GM18505 (cell line): ENCODE data around the gene SURF2.
A peak's percentile ranks its signal among the peaks of the same experiment; 100 is the strongest.
"Not testable (repeated sequence)": the region's sequence is repeated elsewhere in the genome, so short reads cannot be mapped to it uniquely, and the experiment has no call there.

Source experiments
- ATAC-seq: cut with Tn5 transposase; IDR thresholded peaks from one replicate; pipeline ENCODE4 v1.9.1; 2021; ENCODE audit not compliant: unreplicated experiment
- POLR2A ChIP-seq: IDR thresholded peaks from 4 replicates; pipeline ENCODE4 v1.6.1; 2011; ENCODE audit warnings: borderline replicate concordance; ENCODE audit not compliant: insufficient read depth, insufficient read length; ENCODE audit errors: extremely low read depth

The SURF2 gene

DNA sequence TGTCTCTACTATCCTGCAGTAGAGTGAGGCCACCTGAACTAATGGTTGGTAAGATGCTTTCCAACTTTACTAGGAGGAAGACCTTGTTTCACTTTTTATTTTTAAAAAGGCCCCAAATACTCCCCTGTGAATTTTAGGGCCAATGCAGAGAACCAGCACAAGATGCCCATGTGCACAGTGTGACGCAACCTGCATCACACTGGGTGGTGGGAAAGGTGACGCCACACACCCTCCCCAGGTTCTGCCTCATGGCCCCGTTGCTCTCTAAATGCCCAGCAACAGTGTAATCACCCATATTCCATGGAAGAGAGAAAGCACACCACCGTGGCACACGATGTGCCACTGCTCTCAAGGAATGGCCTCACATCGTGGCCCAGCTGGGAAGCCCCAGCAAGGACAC is 13.1 kb downstream of the SURF2 start:
- no peak for ATAC-seq
- TF ChIP-seq POLR2A: no peak

DNA sequence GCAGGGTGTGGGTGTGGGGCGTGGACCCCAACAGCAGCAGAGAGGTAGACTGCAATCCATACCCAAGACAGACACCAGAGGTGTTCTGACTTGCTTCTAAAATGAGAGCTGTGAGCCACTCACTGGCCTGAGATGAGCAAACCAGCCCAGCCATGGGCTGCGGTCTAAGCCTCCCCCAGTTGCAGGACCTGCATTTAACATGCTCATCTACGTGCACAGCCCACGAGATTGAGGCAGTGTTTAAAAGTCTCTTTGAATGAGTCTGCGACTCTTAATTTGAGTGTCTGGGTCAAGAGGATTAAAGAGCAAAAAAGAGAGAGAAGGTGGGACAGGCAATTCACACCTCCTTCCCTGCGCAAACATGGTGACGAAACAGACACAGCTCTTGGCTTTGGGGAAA is 13.6 kb downstream of the SURF2 start:
- no peak for TF ChIP-seq POLR2A
- no peak for ATAC-seq

DNA sequence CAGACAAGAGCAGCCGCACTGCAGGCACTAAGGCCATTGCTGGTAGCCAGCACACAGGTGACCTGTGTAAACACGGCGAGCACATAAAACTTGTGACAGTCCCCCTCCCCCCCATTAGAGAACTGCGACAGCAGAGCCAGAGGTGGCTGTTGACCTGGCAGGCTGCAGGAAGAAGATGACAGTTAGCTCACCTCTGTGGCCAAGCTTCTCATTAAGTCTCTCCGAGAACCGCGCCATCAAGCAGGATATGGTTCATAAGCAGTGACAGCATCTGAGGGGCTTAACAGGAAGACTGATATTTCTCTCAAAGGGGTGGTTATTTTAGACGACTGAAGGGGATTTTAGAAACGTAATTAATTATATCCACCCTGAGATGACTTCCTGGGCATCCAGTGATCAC is 14.3 kb downstream of the SURF2 start:
- no peak for TF ChIP-seq POLR2A
- ATAC-seq: no peak

DNA sequence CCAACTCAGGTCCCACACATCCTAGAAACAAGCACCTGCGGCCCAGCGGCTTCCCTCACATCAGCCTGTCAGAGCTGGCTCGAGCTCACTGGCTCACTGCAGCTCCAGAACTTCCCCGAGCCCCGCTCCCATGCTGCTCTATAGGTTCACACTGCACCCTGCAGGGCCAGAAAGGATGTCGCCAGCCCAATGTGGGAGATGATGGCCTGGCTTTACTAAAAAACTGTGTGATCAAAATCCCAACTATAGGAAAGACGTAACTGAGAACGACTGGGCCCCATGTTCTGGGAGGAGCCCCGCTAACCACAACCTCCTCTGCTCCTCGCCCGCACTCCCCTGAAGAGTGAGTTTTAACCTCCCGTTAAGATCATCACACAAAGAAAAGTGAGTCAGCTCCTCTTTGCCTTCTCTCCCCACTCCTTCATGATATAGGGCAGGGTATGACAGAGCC is 14.9 kb downstream of the SURF2 start:
- no peak for TF ChIP-seq POLR2A
- no peak for ATAC-seq

DNA sequence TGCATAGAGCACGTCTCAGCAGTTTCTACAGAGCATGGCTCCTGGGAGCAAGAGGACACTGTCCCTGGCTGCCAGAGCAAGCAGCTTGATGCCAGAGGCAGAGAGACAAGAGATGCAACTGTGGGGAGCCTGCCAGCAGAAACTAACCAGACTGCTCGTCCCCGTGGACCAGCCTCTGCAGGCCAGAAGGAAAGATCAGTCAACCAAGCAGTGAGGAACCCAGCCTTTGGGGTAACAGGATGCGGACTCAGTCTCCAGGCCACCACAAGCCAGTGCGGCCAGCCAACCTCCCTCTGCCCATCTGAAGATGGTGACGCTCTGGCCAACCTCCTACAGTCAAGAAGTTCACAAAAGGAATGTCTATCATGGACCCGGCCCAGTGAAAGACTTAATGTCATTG is 15.8 kb downstream of the SURF2 start:
- no peak for ATAC-seq
- no peak for TF ChIP-seq POLR2A

DNA sequence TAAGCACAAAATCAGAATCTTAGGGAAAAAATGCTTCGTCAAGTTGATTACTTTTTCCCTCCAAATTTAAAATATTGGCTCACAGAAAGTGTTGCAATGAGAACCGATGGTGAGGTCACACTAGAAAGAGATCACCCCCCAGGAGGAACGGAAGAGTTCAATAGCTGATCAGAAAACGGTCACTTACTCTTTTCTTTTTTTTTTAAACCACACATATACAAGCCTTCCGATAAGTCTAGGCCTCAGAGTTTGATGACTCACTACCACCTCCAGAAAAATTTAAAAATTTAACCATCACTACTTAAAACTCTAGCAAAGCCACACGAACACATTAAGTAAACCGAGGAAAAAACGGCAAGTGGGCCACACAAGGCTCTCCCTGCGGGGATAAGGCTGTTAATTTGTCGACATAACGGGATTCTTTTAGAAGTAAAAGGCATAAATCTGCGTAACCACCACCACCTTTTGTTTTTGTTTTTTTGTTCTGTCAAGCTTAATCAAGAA is 18.3 kb downstream of the SURF2 start:
- no peak for ATAC-seq
- no peak for TF ChIP-seq POLR2A

DNA sequence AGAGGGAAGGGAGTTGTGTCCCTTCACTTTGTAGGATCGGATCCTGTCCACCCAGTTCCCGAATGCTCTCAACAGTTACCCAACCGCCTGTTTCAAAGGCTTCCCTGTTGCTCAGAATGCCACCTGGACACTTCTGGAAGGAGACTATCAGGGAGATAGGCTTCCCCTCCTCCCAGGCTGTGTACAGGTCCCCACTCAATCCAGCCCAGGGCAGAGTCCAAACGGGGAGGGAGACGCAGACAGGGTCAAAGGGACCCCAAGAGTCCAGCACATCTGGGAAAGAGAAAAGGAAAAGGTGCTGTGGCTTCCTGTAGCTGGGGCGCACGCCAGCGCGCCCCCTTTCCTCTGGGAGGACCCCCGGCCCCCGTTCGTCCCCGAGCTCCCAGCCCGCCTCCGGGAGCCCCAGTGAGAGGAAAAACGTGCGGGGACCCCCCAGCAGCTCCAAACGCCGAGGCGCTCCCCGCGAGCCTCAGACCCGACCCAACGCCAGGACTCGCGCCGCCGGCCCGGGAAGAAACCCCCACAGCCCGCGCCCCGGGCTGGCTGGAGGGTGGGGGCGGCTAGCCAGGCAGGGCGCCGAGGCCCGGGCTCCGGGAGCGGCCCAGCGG is 18.9 kb downstream of the SURF2 start:
- no peak for TF ChIP-seq POLR2A
- ATAC-seq: peak; percentile 6

DNA sequence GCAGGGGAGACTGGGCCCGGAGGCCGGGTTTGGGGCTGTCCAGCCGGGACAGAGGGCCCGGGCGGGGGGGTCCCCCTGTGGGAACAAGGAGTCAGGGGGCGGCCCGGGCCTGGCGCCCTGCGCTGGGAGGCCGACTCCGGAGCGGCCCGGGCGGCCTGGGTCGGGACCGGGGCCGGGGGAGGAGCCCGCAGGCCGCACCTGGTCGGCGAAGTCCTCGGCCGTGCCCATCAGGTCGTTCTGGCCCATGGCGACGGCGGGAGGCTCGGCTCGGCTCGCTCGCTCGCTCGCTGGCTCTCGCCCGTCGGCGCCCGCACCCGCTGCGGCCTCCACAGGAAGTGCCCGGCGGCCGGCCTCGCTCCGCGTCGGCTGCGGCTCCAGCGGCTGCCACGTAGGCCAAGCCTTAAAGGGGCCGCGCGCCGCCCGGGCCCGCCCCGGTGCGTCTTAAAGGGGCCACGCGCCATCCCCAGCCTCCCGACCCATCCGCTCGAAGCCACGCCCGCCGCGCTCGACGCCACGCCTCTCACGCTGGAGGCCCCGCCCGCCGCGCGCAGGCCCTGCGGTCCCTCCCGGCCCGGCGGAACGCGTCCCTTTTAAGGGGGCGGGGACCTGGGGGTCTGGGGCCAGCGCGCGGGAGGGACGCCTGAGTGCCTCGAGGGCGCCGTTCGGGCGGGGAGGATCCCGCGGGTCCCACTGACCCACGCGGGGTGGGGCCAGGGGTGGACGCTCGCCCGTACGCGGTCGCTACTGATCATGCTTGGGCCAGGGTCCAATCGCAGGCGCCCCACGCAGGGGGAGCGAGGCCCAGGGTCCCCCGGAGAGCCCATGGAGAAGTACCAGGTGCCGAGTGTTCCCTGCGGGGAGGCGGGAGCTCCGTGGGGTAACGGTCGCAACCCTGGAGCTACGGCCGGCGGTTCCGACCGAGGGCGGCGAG is 19.6 kb downstream of the SURF2 start, which contains the start of the genes STKLD1 and SURF4:
Gene STKLD1, plus strand, starts transcription at position 643 of the 931 bp plus-strand sequence. Its CDS starts 108 bp downstream, at position 751.
Gene SURF4, minus strand, starts transcription at position 337 of the 931 bp plus-strand sequence. Its CDS starts 91 bp downstream, at position 246.
- ATAC-seq: peak; percentile 81
- peak; percentile 86 for TF ChIP-seq POLR2A

DNA sequence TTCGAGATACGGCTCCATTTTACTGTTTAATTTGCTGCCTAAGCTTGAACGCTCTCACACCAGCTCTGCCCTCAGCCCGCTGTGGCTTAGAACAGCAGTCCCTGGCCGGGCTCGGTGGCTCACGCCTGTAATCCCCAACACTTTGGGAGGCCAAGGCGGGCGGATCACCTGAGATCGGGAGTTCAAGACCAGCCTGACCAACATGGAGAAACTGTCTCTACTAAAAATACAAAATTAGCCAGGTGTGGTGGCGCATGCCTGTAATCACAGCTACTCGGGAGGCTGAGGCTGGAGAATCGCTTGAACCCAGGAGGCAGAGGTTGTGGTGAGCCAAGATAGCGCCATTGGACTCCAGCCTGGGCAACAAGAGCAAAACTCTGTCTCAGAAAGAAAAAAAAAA is 20.9 kb downstream of the SURF2 start:
- ATAC-seq: not testable (repeated sequence)

DNA sequence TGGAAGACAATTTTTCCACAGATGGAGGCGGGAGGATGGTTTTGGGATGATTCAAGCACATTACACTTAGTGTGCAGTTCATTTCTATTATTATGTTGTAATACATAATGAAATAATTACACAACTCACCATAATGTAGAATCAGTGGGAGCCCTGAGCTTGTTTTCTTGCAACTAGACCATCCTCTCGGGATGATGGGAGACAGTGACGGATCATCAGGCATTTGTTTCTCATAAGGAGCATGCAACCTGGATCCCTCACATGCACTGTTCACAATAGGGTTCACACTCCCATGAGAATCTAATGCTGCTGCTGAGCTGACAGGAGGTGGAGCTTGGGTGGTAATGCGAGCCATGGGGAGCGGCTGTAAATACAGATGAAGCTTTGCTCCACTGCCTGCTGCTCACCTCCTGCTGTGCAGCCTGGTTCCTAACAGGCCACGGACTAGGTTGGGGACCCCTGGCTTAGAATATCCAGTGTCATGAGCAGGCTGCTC is 21.4 kb downstream of the SURF2 start:
- TF ChIP-seq POLR2A: no peak
- no peak for ATAC-seq

DNA sequence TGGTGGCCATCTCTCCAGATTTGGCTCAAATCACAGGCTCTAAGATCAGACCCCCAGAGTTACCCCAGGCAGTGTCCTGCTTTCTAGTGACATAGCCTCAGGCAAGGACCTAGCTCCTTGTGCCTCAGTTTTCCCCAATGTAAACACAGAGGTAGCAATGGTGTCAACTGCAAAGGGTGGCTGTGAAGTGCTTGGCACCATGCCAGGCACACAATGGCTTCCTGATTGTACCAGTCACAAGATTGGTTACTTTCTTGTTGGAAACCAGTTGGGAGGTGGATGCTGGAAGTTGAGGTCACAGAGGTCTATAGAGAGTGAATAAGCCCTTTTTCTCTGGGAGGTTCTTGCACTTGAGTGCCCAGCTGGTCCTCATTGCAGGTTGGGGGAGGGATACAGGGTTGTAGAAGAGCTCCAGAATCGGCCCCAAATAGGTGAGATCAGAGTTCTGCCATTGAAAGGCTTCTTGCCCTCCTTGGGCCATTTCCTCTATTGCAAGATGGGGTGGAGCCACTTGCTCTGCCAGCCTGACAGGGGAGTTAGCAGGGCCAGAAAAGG is 22.1 kb downstream of the SURF2 start:
- TF ChIP-seq POLR2A: no peak

DNA sequence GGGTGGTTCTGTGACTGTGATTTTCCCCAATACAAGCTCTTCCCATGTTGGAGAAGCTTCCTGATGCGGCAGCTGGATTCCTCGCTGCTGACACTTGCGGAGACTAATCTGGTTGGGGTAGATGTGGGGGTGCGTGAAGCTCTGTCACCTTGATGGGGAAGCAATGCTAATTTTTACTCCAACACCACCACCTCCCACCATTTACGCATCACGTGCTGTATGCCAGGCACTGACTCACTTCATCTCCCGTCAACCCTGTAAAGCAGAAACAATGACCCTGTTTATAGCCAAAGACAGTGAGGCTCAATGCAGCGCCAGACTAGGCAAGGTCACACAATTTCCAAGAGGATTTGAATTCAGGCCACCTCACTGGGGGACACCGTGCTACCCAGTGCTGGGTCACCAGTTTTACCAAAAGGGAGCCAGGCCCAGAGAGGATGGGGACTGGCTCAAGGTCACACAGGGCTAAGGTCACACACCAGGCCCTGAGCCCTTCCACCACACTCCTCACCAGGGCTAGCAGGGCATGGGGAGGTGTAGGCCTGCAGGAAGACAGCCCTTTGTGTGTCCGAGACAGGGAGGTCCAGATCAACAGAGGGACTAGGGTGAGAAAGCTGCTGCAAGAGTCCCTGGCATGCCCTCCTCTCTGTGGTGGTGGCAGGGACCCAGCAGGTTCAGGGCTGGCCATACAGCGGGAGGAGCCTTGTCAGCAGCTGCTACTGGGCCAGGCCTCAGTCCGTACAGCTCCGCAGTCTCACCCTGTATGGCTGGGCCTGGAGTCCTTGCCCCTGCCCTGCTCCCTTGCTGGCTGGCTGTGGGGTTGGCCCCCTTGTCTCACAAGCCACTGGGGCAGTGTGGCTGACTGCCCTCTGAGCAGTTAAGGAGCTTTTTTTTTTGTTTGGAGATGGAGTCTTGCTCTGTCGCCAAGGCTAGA is 23.1 kb downstream of the SURF2 start:
- ATAC-seq: no peak

More for the DNA sequence above, 22.1 kb downstream of the SURF2 start:
- ATAC-seq: no peak

DNA sequence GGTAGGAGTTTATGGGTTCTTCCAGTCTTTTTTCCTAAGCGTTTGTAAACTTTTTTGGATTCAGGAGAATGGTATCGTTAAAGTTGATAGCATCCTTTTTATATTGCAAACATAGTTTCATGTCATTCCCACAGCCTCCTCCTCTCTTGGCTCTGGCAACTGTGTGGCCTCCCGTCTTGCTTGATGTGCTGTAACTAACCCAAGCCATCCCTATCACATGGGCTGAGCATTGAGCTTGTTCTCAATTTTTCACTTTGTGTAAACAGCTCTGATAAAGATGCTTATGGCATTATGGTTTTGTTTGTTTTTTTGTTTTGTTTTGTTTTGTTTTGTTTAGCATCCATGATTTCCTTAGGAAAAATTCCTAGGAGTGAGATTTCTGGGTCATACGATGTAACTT is 24.4 kb downstream of the SURF2 start:
- ATAC-seq: no peak
- no peak for TF ChIP-seq POLR2A

More for the DNA sequence above, 23.1 kb downstream of the SURF2 start:
- TF ChIP-seq POLR2A: no peak

DNA sequence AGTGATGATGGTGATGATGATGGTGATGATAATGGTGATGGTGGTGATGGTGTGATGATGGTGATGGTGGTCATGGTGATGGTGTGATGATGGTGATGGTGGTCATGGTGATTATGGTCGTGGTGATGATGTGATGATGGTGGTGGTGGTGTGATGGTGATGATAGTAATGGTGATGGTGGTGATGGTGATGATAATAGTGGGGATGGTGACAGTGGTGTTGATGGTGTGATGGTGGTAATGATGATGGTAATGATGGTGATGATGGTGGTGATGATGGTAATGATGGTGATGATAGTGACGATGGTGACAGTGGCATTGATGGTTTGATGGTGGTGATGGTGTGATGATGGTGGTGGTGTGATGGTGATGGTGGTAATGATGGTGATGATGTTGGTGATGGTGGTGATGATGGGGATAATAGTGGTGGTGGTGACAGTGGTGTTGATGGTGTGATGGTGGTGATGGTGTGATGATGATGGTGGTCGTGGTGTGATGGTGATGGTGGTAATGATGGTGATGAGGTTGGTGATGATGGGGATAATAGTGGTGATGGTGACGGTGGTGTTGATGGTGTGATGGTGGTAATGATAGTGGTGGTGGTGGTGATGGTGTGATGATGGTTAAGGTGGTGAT is 26.3 kb downstream of the SURF2 start:
- TF ChIP-seq POLR2A: no peak
- no peak for ATAC-seq
